Midbrain (tissue), 1 donor: ENCODE data around the gene SNX13.
"Not testable (repeated sequence)": the region's sequence is repeated elsewhere in the genome, so short reads cannot be mapped to it uniquely, and the experiment has no call there.

ENCODE experiments used
- DNase-seq: peaks from one replicate; lab custom pipeline; 2025; lab: John Stamatoyannopoulos, UW

SNX13 gene

GRCh38 chr7:17912050-17912449, 28.2 kb downstream of the SNX13 start:
- DNase-seq: no peak

DNA sequence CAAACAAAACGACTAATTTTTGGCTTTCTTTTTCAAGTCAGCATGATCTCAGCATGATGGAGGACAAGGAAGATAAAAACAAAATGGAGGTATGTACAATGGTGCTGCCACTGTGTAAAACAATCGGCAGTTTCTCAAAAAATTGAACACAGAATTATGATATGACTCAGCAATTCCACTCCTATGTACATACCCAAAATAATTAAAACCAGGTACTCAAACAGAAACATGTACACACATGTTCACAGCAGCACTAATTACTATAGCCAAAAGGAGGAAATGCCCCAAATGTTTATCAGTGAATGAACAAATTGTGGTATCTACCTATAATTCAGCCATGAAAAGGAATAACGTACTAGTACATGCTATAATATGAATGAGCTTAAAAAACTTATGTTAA, 29.9 kb downstream of the SNX13 start:
- no peak for DNase-seq

- DNase-seq: not testable (repeated sequence)
These were observed 31.0 kb downstream of the SNX13 start for GRCh38 chr7:17909310-17909709.

DNA sequence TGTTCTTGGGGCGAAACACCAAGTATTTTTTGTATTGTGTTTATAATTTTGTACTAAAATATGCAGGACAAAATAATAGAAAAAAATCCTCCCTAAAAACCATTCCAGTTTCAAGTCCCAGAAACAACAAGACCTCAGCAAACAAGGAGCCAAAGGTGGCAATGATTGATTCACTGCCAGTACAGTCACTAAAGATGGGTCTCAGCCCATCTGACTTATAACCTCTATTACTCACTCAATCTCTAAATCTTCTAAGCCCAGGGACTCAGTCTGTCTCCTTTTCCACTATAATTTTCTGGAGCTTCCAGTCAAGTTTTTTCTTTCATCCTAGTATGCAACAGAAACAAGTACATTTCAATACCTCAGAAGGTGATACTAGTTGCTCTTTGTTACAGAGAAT, 33.3 kb downstream of the SNX13 start:
- no peak for DNase-seq

- DNase-seq: no peak
These were observed 37.0 kb downstream of the SNX13 start for GRCh38 chr7:17903337-17903736.

DNA sequence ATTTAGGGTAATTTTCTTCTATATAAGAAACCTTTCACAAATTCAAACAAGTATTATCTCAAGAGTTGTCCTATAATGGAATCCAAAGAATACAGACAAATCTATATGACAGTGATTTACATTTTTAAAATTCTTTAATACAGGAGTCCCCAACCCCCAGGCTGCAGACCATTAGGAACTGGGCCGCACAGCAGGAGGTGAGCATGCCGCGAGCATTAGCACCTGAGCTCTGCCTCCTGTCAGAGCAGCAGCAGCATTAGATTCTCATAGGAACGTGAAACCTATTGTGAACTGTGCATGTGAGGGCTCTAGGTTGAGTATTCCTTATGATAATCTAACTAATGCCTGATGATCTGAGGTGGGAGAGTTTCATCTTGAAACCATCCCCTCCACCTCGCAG, 37.7 kb downstream of the SNX13 start:
- no peak for DNase-seq

DNA sequence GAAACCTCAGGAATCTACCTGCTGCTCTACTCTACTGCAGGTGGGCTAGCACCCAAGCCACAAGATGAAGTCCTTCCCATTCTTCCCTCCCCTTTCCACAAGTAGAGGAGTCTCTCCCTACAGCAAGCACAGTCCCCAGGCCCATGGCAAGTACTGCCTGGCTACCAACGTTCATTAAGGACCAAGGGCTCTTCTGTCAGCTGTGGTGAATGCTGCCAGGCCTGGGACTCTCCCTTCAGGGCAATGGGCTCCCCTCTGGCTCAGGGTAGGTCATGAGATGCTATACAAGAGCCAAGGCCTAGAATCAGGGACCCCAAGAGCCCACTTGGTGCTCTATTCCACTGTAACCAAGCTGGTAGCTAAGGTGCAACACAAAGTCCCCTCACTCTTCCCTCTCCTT, 39.8 kb downstream of the SNX13 start:
- no peak for DNase-seq

DNA sequence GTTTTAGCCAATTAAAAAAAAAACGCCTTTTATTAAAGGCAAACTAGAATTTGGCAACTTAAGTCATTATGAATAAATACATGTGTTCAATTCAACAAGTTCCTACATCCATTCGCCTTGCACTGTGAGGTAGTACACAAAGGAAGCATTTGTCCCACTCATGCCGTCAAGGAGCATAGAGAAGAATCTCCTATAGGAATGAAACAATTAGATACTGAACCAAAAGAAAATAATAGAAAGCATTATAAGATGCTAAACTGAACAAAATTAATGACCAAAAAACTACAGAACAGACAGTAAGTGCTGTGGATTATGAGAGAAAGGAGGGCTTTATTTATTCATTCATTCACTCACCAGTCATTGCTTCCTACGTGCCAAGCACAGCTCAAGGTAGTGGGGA, 42.2 kb downstream of the SNX13 start:
- no peak for DNase-seq

- no peak for DNase-seq
These were observed 53.0 kb downstream of the SNX13 start for GRCh38 chr7:17887286-17887685.

- no peak for DNase-seq
These were observed 57.6 kb downstream of the SNX13 start for GRCh38 chr7:17882685-17883084.

- no peak for DNase-seq
These were observed 61.1 kb downstream of the SNX13 start for GRCh38 chr7:17879075-17879661.

DNA sequence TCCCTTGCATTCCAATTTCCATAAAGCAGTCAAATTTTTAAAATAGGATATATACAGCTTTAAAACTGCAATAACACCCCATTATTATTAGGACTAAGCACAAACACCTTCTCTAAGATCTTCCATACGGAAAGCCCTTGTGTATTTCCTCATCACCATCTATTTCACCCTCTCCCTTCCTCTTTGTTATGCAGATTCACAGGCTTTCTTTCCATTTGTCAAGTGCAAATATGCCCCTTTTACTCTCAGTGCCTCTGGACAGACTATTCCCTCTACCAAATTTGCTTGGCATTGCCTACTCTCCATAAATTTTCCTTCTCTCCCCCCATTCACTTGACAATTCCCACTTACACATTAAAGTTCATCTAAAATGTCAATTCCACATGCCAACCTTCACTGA, 61.7 kb downstream of the SNX13 start:
- no peak for DNase-seq

GRCh38 chr7:17871815-17872533, 68.3 kb downstream of the SNX13 start:
- DNase-seq: no peak

GRCh38 chr7:17870406-17870805, 69.9 kb downstream of the SNX13 start:
- no peak for DNase-seq

DNA sequence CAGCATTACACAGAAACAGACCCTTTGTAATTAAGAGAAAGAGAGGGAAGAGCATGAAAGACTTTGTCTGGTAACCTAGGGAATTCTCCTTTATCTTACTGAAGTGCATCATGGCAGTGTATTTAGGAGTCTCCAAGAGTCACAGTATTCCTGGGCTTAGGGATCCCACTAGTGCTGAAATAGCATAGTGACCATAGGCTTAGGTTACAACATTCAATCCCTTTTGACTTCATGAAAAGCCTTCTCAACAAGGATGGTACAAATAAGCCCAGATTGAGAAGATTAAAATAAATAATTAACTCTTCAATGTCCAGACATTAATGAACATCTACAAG, 76.5 kb downstream of the SNX13 start:
- no peak for DNase-seq

DNA sequence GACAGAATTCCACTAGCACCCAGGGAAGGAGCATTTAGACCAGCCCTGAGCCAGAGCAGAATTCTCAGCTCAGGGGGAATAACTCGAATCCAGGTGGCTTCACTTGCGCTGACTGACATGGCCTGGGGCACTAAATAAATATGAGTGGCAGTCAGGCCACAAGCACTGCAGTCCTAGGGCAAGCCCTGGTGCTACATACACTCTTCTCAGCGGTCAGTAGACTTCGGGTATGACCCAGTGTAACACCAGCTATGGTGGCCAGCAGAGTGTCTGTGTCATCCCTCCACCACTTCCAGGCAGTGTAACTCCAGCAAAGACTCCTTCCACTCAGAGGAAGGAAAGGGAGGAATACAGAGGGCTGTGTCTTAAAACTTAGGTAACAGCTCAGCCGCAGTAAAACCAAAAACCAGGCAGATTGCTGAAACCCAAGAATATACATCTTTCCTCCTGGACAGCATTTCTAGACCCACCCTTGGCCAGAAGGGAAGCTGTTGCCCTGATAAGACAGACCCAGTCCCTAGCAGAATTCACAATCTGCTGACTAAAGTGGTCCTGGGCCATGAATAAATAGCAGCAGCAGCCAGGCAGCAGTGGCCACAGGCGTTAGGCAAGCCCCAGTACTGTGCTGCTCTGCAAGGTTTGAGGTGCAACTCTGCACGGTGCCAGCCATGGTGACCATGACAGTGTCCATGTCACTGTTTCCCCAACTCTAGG, 77.0 kb downstream of the SNX13 start:
- DNase-seq: no peak

DNA sequence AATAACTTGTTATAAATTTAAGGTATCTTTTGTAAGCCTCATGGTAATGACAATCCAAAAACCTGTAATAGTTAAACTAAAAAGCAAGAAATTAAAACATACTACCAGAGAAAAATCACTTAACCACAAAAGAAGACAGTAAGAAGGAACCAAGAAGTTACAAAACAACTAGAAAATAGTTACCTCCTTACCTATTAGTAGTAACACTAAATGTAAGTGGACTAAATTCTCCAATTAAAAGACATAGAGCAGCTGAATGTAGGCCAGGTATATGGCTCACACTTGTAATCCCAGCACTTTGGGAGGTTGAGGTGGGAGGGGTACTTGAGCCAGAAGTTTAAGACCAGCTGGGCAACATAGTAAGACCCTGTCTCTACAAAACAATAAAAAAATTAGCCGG, 84.0 kb downstream of the SNX13 start:
- no peak for DNase-seq

DNA sequence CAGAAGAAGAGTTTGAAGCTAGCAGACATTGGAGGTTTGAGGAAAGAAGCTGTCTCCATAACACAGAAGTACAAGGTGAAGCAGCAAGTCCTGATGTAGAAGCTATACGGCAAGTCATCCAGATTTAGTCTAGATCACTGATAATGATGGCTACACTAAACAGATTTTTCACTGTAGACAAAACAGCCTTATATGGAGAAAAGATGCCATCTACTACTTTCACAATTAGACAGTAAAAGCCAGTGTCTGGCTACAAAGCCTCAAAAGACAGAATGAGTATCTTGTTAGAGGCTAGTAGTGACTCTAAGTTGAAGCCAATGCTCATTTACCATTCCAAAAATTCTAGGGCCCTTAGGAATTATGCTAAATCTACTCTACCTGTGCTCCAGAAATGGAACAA, 85.1 kb downstream of the SNX13 start:
- DNase-seq: no peak

DNA sequence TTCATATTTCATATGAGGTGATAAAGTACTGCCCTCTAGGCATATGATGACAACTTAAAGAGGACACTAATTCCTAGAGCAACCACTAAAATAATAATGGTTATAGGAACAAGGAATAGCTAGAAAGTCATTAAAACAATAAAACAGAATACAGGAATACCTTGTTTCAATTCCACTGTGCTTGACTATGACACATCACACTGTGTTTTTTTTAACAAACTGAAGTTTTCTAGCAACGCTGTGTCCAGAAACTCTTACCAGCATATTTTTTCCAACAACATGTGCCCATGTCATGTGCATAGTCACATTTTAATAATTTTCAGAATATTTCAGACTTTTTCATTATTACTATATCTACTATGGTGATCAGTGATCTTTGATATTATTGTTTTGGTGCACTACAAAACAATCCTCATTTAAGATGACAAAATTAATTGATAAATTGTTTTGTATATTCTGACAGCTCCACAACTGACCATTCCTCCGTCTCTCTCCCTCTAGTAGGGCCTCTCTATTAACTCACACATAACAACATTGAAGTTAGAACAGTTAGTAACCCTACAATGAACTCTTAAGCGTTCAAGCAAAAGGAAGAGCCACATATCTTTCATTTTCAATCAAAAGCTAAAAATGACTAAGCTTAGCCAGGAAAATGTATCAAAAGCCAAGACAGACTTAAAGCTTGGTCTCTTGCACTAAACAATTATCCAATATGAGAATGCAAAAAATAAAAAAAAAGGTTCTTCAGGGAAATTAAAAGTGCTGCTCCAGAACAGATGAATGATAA, 85.8 kb downstream of the SNX13 start:
- DNase-seq: no peak

- no peak for DNase-seq
These were observed 87.9 kb downstream of the SNX13 start for GRCh38 chr7:17852361-17852760.

GRCh38 chr7:17849504-17849903, 90.8 kb downstream of the SNX13 start:
- no peak for DNase-seq

- DNase-seq: no peak
These were observed 91.8 kb downstream of the SNX13 start for GRCh38 chr7:17848516-17848915.

GRCh38 chr7:17846935-17847334, 93.4 kb downstream of the SNX13 start:
- no peak for DNase-seq
